ENCODE measurements around the gene ADAM21.
"Not testable (repeated sequence)": the region's sequence is repeated elsewhere in the genome, so short reads cannot be mapped to it uniquely, and the experiment has no call there.

GRCh38 chr14:70477356-70478105 lies 25.6 kb downstream of the ADAM21 start:
- TF ChIP-seq, protein P1, sequence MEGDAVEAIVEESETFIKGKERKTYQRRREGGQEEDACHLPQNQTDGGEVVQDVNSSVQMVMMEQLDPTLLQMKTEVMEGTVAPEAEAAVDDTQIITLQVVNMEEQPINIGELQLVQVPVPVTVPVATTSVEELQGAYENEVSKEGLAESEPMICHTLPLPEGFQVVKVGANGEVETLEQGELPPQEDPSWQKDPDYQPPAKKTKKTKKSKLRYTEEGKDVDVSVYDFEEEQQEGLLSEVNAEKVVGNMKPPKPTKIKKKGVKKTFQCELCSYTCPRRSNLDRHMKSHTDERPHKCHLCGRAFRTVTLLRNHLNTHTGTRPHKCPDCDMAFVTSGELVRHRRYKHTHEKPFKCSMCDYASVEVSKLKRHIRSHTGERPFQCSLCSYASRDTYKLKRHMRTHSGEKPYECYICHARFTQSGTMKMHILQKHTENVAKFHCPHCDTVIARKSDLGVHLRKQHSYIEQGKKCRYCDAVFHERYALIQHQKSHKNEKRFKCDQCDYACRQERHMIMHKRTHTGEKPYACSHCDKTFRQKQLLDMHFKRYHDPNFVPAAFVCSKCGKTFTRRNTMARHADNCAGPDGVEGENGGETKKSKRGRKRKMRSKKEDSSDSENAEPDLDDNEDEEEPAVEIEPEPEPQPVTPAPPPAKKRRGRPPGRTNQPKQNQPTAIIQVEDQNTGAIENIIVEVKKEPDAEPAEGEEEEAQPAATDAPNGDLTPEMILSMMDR (IDR thresholded peaks at IDR 0.05): not testable (repeated sequence)
- TF ChIP-seq POLR2A (IDR thresholded peaks at IDR 0.05; ENCODE audit: low read depth): not testable (repeated sequence)

Data from esophagus muscularis mucosa (tissue), 3 donors.